HG03439 (cell line): ENCODE data around the gene TNP1.

Experiments
- ATAC-seq: cut with Tn5 transposase; IDR thresholded peaks from one replicate; pipeline ENCODE4 v1.9.1; 2021; ENCODE audit warnings: mild to moderate bottlenecking, moderate library complexity; ENCODE audit not compliant: unreplicated experiment

The TNP1 gene

DNA sequence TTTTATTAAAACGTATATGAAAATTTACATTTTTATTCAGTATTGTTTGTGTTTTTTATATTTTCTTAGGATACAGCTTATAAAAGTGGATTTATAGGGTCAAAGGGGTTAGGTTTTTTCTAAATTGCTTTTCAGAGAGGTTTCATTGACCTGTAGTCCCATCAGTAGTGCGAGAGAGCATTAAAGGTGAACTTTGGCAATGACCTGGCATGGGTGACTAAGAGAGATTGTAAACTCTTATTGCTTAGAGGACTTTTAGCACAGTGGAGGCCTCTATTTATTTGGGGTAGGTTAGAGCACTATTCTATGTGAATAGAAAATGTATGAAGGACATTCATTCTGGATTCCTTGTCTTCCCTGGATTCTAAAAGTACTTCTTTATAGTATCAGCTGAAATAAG lies 16.0 kb upstream of the TNP1 start:
- no peak for ATAC-seq

DNA sequence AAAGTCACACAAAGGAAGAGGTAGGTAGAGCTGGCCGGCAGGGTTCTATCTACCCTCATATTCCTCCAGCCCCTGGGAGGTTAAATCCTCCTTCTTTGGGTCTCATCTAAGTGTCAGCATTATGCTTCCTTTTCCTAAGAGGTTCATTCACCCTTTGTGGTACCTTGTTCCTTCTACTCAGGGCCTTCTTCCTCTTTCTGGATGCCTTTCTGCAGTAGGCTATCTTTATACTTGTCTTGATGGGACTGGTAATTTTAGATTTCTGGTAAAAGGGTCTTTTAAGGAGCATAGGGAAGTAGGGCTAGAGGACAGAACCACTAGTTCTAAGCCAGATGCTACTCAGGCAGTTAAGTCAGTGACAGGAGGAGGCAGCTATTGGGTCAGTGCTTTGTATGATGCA lies 13.7 kb upstream of the TNP1 start:
- no peak for ATAC-seq

DNA sequence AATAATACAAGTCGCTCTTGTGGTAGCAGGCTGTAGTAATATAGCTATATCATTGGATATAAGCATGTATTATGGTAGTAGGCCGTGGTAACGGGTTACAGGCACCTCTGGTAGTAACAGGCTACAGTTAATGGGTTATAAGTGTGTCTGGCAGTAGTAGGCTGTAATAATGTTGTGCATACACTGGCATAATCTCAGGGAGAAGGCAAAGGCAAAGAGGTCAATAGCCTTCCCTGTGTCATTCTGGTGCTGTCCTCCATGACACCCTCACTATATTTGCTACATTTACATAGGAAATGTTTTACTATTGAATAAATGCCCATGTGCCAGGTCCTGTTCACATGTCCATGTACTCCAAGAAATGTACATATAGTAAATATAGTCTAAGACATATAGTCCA lies 12.8 kb upstream of the TNP1 start:
- ATAC-seq, result no peak

DNA sequence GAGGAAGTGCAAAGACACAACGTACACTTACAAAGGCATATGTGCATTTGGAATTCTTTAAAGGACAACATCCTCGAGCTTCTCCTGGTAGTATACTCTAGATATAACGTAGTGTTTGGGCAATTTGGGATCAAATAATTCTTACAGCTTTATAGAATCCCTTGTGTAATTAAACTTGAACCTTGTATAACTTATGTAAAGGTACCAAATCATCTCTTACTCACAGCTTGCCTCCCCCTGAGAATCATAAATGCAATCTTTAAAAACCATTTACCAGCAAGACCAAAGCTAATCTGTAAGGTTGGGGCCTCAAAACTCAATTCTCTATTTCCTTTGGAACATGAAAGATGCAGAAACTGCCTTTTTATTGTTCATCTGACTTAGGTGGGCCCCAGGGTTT lies 12.2 kb upstream of the TNP1 start:
- no peak for ATAC-seq

DNA sequence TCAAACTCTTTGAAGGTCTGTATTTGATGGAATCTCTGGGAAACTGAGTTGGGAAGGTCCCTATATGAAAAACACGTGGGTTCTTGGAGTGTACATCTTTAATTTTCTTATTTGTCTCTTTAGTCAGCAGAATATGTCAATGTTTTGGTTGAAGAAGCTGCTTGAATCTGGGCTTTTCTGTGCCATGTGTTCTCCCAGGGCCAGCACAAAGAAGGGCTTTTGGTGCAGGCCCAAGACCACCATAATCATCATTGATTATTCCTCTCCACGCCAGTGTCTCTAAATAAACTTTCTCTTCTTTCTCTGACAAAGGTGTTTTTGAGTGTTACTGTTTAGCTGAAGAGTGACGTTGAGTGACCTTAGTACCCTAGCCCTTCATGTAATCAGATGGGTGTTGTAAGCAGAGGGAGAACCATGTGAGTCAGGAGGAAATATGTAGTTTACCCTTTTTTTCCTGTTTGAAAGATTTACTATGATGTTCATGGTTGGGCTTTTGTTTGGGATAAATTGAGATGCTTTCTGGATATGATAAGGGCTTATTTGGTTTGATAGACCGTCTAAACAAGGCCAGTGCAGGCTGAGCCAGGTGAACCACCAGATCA lies 11.6 kb upstream of the TNP1 start:
- no peak for ATAC-seq

DNA sequence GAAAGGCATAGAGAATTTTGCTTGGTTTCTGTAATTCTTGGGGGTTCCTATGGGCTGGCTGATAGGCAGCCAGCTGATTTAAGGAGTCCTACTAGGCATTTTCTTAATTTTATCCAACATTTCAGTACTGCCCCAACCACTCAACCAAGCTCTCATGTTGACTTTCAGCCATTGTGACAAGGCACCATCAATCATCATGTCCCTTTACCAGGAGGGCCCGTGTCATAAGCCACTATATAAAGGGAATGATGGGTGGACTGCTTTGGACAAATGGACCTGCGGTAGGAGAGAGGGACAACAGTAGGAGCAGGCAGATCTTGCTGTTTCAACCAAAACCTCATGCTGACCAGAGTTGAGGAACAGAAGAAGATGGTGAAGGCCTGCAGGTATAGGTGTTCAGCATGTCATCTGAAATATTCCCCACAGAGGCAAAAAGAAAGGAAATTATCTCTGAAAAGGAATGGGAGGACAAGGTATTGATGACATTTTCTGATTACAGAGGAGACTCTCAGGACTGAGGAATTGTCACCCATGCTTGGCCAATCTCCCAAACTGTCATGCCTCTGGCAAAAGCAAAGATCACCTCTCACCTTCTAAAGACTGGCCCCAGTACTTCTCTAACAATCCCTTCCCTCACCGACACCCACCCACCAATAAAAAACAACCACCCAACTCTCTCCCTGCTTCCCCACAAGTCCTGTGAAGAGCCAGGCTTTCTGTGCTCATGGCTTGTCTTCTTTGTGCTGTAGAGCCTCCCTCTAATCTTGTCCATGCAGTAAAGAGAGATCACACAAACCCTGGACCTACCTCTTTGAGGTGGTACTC lies 10.9 kb upstream of the TNP1 start:
- no peak for ATAC-seq

DNA sequence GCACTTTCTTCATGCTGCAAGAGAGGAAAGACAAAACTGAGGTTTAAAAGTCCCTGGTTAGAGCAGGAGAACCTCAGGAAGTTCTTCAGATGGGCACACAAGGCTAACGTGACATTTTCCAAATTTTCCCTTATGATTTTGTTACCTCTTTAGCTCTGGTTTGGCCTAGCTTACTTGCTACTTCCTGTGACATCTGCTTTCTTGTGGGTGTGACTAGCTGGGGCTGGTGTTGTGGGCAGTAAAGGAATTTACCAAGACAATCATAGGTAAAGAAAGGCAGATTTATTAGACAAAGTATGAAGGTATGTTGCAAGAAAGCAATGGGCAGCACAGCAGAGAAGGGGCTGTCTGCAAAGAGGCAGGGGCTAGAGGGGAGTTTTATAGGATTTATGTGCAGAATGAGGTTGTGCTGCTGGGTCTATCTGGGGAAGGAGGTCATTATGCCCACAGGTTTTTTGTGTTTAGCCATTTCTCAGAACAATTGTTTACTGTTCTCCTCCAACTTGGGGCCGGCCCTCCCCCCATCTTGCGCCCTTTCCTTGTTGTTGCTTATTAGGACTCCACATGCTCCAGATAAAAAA lies 6.7 kb upstream of the TNP1 start:
- ATAC-seq, result no peak

DNA sequence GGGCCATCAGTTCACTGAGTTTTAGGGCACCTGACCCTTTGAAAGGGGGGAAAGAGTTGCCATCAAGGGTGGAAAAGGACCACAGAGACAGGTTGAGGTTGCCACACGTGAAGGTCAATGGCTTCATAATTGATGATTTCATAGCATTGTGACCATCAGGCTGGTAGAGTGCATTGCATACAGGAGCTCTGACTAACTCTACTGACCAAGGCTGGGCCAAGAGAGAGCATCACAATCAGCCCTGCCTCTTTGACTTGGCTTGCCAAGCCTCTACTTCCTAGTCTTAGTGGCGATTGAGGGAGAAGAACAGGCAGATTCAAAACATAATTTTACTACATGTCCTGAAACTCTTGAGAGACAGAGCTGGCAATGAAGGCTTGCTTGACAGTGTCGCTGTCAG lies 5.8 kb upstream of the TNP1 start:
- no peak for ATAC-seq

DNA sequence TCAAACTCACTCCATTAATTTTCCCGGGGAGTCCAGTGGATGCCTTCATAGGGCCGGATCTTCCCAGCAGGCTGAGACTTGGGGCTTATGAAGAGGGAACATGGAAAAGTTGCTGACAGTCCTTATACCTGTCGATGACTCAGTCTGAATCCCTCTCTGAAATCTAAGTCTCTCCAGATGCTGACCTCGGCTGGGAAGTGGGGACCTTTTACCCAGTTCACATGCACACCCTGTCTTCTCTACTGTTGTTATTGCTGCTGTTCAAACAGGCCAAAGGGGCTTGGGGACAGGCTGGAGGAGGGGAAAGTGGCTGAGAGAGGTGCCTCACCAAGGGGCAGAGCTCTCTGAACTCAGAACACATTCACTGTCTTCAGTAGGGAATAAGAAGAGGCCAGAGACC lies 4.1 kb upstream of the TNP1 start:
- ATAC-seq, result no peak

DNA sequence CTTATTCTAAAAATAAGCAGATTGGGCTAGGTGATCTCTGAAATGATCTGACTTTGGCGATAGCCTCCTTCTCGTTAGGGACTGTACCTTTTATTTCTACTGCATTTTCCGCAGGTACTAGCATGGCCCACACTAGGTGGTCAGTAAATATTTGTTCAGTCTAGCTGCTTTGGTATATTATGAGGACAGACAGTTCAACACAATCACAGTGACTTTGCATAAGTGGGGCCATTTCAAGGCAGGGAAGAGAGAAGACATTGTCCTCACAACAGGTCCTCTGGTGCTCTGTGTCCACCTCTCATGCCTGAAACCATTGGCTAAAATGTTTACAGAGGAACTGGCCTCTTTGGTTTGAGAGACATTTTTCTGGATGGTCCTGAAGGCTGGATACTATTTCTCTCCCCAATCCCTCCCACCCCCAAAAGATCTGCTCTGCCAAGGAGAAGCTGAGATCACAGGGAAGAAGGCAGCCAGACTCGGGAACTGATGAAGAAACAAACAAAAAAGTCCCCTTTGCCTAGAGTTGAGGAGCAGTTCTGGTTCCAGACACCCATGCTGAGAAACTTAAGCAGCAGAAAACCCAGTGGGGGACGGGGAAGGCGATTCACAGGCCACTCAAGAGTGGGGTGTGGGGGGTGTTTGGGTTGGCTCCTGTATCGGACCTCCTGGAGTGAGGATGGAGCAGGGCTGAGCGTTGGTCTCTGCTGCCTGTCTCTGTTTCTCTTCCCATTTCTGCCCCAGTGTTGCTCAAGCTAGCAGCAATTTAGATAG lies 2.9 kb upstream of the TNP1 start:
- ATAC-seq, result no peak

DNA sequence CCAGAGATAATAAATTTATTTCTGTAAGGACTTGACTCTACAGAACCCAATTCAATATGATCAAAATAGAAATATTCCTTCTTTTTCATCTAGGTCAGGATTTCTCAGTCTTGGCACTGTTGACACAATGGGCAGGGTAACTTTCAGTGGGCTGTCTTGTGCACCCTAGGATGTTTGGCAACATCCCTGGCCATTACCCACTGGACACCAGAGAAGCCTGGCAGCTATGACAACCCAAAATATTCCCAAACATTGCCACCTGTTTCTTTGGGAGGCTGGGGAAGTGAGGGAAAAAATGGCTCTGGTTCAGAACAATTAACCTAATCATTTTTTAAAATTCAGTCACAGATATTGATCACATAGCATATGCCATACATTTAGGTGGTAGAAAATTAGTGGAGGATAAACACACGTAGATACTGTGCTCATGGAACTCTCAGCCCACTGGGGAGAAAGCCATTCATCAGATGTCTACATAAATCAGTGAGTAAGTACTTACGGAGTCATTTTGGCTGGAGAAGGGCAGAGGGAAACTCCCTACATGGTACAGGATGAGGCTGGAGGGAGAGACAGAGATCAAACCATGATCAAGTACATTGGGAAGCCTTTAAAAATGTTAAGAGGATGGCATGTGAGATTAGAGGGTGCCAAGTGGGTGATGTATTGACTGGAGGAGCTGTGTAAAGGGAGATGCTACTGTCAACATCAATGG lies 718 bp upstream of the TNP1 start:
- ATAC-seq, result no peak

DNA sequence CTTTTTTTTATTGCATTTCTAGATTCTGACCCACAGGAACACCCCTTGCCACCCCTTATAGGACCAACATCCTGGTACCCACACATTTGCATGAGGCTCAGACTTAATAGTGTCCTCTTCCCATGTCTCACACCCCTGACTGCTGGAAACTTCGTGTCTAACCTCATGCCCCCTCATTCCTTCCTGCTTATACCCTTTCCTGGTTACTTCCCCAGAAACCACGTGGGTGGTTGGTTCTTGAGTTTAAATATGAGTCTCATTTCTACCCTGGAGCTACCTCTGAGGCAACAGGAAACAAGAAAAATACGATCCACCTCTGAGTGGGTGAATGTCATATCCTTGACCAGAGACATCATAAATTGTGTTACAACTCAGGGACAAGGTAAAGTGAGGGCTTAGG lies 1.6 kb downstream of the TNP1 start:
- no peak for ATAC-seq

DNA sequence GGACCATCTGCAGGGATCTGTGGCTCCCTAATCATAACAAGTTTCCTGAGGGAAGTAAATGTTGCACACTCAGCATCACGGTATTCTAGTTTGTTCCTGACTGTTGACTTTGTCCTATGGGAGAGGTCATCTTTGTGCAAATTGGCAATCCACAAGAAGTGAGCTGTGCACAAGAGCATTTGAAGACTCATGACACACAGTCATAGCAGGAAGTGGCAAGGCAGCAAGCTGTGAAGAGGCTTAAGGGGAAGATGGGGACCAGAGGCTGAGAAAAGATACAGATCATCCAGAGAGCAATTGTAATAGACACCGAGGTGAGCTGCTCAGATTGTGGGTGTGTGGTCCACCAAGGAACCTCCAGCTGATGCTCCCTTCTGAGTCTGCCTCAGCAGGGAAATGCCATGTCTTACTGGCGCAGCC lies 2.7 kb downstream of the TNP1 start:
- ATAC-seq, result no peak

DNA sequence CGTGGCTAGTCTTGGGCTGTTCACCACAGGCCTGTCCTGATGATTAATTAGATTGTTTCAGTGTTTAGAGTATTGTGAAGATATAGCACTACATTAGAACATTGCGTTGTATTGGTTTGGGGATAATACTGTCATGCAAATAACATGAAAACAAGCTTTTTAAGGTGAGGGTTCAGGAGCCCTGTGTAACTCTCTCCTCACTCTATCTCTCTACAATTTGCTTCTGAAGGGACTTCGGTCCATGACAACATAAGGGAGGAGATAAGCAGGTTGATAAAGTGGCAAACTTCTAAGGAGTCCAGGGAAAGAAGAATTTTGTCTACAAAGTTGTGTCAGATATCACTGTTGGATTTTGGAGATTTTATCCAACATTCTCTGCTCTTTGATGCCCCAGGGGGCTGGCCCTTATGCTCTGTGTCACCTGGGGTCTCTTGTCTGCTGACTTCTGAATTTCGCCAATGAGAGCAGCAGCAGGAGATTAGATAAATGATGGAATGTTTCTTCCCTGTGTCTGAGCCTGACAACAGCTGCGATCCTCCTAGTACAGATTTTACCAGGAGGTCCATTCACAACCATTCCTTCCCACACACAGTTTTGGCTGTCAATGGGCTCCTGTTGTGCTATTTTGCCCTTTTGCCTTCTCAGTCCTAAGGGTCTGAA lies 3.3 kb downstream of the TNP1 start:
- no peak for ATAC-seq

DNA sequence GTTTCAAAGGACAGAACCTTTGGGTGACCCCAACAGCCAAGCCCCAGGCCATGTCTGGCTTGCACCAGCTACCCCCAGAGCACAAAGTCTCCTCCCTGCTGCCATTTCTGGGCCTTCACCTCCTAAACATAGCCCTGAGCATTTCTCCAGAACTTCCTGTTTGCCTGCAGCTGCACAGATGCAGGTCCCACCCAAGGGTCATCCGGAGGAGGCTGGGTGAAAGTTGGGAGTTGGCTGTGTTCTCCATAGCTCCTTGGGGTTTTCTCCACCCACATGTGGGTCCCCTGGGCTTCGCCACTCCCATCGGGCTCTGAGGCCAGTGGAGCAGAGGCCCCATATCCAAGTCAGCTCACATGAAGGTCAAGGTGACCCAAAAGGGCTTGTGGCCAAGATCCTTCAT lies 4.3 kb downstream of the TNP1 start:
- no peak for ATAC-seq

DNA sequence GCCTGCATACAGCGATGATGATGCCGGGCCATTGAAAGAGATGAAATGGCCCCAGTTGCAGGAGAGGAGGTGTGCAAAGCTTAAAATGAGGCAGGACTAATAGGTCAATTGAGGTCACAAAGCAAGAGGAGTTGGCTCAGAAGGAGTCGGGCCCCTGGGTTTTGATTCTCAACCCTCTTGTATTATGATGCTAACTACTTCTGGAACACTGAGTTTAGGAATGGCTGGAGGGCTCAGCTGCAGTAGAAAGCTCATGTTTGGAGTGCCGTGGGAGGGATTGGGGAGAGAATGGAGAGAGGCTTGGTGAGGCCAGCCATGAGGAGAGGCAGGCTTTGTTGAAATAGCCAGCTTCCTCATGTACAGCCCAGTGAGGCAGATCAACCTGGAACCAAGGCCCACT lies 4.8 kb downstream of the TNP1 start:
- ATAC-seq, result no peak

DNA sequence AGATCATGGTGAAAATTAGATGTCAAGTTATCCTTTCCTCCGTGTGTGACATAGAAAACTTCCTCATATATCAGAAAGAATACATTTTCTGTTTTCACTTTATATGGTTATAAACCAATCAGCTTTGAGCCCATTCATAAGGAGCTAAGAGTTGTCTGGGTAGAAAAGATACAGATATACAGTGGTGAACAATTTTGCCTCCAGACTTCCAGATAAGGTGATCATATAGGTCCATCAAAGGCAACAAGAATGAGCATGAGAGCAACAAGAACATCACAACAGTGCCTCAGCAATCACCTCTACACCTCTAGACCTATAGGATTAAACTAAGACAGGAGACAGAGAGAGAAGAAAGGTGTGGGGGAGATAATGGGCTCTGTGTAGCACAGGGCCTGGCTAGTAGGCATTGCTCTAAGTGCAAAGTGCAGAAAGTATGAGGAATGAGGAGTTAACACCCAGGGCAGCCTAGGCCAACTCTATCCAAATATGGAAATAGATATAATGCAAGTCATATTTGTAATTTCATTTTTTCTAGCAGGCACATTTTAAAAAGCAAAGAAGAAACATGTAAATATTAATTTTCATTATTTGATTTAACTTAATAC lies 8.3 kb downstream of the TNP1 start:
- ATAC-seq, result no peak

DNA sequence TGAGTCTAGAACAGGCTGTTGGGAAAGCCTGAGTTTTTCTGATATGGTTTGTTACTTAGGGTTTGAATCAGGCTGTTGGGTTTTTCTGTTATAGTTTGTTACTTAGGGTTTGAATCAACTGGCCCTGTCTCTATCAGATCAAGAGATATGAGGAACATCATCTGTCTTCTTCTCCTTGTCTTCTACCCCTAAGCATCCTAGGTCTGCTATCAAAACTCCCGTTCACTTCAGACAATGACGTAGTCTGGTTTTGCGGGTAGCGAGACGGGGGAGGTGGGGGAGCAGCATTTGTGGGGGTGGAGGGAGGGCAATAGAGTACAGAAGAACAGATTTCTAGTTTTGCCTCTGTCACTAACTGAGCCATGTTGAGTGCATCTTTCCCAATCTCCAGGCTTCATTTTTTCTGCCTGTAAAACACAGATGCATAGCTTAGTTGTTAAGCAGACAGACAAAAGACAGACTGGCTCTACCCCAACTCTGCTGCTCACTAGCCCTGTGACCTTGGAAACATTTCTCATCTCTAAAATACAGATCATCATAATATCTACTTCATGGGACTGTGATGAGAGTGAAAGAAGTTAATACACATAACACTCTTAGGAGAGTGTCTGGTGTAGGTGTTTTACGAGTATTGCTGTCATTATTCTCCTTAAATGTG lies 9.1 kb downstream of the TNP1 start:
- no peak for ATAC-seq

DNA sequence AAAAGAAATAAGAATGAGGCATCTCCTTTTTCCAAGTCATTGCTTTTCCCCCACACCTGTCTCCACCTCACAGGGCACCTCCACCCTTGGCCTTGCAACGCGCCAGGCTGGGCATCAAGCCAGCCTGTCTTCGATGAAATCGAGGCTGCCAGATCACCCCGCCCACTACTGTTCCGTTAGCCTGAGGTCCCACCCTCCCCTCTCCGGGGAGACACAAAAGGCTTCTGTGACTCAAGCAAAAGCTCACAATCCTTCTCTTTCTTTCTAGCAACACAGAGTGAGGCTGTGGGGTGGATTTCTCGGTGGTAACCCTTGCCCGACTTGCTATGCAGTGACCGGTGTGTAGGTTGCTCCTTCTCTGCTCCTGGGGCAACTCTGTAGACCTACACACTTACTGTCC lies 9.9 kb downstream of the TNP1 start:
- ATAC-seq, result no peak

DNA sequence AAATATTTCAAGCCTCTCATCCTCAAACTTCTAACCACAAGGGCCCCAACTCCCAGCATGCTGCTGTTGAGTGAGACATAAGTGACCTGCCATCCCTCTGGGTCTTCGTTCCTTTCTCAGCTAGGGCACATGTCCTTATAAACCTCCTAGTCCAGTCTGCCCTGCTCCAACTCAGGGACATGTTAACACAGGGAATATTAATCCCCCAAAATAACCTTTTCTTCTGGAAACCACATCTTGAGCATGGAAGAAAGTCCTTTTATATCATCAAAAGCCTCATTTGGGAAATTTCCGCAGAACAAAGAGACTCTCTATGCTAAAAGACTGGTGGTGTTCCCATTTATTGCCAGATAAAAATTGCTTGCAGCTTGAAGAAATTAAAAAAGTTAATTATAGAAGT lies 14.4 kb downstream of the TNP1 start:
- no peak for ATAC-seq
